ENCODE data around the gene HMGXB4.
A peak's percentile ranks its signal among the peaks of the same experiment; 100 is the strongest.

HMGXB4 gene

DNA sequence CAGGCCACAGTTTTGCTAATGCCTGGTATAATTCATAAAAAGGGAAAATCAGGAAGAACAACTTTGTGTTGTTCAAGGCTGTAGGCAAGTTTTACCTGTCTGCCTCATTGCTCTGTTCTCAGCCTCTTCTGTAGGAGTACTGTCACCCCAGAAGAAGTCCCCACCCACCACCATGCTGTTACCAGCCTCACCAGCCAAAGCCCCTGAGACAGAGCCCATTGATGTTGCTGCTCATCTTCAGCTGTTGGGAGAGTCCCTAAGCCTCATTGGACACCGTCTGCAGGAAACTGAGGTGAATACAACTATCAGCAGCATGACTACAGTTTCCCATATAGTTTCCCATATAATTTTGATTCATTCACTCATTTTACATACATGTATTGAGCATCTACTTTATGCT is 30.8 kb downstream of the HMGXB4 start:
- Histone ChIP-seq H3K9ac (ENCODE audit: insufficient read length, low read depth) (no peak overlapping the region), H3K4me3 (ENCODE audit: insufficient read length, low read depth) (no peak overlapping the region), H3K36me3 (ENCODE audit: insufficient read depth, insufficient read length, low read length) (peaks cover 66% of the 10 kb centered on the region), H3K9me3 (ENCODE audit: insufficient read depth, low read length) (no peaks in the 10 kb centered on the region), H3K27me3 (ENCODE audit: insufficient read depth, insufficient read length) (no peaks in the 10 kb centered on the region), H3K4me1 (ENCODE audit: insufficient read depth, insufficient read length) (no peaks in the 10 kb centered on the region)
- TF ChIP-seq ZNF274 (IDR thresholded peaks at IDR 0.05; ENCODE audit: low read depth, low read length) = no peak
- TF ChIP-seq SUZ12 (IDR thresholded peaks at IDR 0.05; ENCODE audit: extremely low read depth, insufficient read depth, insufficient read length) = no peak
- TF ChIP-seq YY1 (IDR thresholded peaks at IDR 0.05; ENCODE audit: insufficient read depth, insufficient read length) = no peak
- no peak for DNase-seq (ENCODE audit: low read depth, low spot score)

DNA sequence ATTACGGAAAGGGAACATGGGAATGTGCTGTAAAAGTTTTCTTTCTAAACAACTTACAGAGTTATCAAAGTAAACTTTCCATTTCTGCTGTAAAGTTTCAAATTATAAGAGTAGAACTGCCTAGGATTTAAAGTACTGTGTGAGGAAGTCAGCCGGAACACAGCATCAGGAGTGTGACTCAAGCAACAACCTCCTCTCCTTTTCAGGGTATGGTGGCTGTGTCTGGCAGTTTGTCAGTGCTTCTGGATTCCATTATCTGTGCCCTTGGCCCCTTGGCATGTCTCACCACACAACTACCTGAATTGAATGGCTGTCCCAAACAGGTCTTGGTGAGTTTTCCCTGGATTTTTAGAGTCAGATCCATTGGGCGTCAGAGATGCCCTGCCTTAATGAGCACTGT is 35.5 kb downstream of the HMGXB4 start:
- Histone ChIP-seq H3K4me3 (ENCODE audit: insufficient read length, low read depth) (no peak overlapping the region), H3K4me1 (ENCODE audit: insufficient read depth, insufficient read length) (no peaks in the 10 kb centered on the region), H3K27me3 (ENCODE audit: insufficient read depth, insufficient read length) (no peaks in the 10 kb centered on the region), H3K36me3 (ENCODE audit: insufficient read depth, insufficient read length, low read length) (peaks cover 63% of the 10 kb centered on the region), H3K9me3 (ENCODE audit: insufficient read depth, low read length) (no peaks in the 10 kb centered on the region), H3K9ac (ENCODE audit: insufficient read length, low read depth) (no peak overlapping the region)
- no peak for DNase-seq (ENCODE audit: low read depth, low spot score)
- TF ChIP-seq YY1 (IDR thresholded peaks at IDR 0.05; ENCODE audit: insufficient read depth, insufficient read length) (no peak), ZNF274 (IDR thresholded peaks at IDR 0.05; ENCODE audit: low read depth, low read length) (no peak), SUZ12 (IDR thresholded peaks at IDR 0.05; ENCODE audit: extremely low read depth, insufficient read depth, insufficient read length) (no peak)

DNA sequence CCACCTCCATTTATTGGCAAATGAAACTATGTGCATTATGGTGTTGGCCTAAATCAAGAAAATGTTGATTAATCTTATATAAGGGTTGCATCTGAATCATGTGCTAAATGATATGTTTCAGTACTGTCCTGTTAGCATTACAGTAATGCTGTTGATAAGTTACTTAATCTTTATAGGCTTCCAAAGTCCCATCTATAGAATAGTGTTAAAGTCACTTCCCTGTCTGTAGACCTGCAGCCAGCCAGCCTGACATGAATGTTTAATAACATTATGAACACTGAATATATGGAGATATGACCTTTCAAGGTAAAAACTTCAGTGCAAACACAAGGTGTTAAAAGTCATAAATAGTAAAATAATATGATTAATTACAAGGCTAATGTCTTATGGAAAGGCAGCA is 38.8 kb downstream of the HMGXB4 start:
- Histone ChIP-seq H3K9ac (ENCODE audit: insufficient read length, low read depth) (no peak overlapping the region), H3K9me3 (ENCODE audit: insufficient read depth, low read length) (no peaks in the 10 kb centered on the region), H3K36me3 (ENCODE audit: insufficient read depth, insufficient read length, low read length) (peaks cover 43% of the 10 kb centered on the region), H3K27me3 (ENCODE audit: insufficient read depth, insufficient read length) (no peaks in the 10 kb centered on the region), H3K4me1 (ENCODE audit: insufficient read depth, insufficient read length) (no peaks in the 10 kb centered on the region), H3K4me3 (ENCODE audit: insufficient read length, low read depth) (no peak overlapping the region)
- TF ChIP-seq YY1 (IDR thresholded peaks at IDR 0.05; ENCODE audit: insufficient read depth, insufficient read length) = no peak
- no peak for TF ChIP-seq SUZ12 (IDR thresholded peaks at IDR 0.05; ENCODE audit: extremely low read depth, insufficient read depth, insufficient read length)
- TF ChIP-seq ZNF274 (IDR thresholded peaks at IDR 0.05; ENCODE audit: low read depth, low read length) = no peak
- no peak for DNase-seq (ENCODE audit: low read depth, low spot score)

- Histone ChIP-seq H3K9ac (ENCODE audit: insufficient read length, low read depth) (peak overlapping the region; percentile 29), H3K36me3 (ENCODE audit: insufficient read depth, insufficient read length, low read length) (peaks cover 18% of the 10 kb centered on the region), H3K4me3 (ENCODE audit: insufficient read length, low read depth) (no peak overlapping the region), H3K4me1 (ENCODE audit: insufficient read depth, insufficient read length) (no peaks in the 10 kb centered on the region), H3K9me3 (ENCODE audit: insufficient read depth, low read length) (no peaks in the 10 kb centered on the region), H3K27me3 (ENCODE audit: insufficient read depth, insufficient read length) (no peaks in the 10 kb centered on the region)
- TF ChIP-seq ZNF274 (IDR thresholded peaks at IDR 0.05; ENCODE audit: low read depth, low read length) = no peak
- DNase-seq (ENCODE audit: low read depth, low spot score) = no peak
Measured at GRCh38 chr22:35299217-35299672, 42.0 kb downstream of the HMGXB4 start.

DNA sequence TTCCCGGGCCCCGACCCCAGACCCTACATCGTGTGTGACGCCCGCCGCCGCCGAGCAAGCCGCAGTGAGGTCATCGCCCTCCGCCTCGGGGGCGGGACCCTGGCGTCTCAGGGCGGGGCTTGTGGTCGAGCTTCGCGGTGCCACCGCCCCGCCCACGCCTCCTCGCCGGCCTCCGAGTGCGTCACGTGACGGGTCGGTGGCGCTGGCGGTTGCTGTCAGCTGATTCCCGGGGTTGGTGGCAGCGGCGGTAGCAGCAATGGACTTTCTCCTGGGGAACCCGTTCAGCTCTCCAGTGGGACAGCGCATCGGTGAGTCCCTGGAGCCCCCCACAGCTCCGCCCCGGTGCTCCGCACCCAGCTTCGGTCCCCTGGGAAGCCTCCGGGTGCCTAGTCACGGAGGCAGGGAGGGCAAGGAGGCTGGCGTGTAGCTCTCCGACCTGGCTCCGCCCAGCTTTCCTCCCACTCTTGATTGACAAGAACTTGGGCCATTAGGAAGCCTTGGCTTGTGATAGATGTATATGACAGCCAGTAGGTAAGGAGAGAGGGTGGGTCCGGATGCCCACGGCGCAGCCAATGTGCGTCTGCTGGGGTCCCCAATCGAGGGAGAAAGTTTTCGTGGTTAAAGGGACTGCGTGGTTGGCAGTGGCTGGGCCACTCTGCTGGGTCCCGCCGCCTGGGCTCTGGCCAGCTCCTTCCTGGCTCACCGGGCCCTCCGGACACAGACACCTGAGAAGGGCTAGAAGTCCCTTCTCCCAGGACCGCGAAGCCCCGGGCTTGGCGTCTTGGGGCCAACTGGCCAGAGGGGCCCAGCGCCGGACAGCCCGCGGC is 42.6 kb downstream of the HMGXB4 start, which contains the start of gene TOM1:
TOM1 (plus strand) TSS at position 222 of the 827 bp plus-strand sequence; CDS start at position 257, 35 bp downstream.
- DNase-seq (ENCODE audit: low read depth, low spot score) = peak; percentile 91
- H3K9ac ChIP-seq (ENCODE audit: insufficient read length, low read depth) = peak within 1 kb of the TSS; percentile 85
- H3K9me3 ChIP-seq (ENCODE audit: insufficient read depth, low read length) = no peaks in the 10 kb centered on the region
- TF ChIP-seq YY1 (IDR thresholded peaks at IDR 0.05; ENCODE audit: insufficient read depth, insufficient read length) (no peak), ZNF274 (IDR thresholded peaks at IDR 0.05; ENCODE audit: low read depth, low read length) (no peak), SUZ12 (IDR thresholded peaks at IDR 0.05; ENCODE audit: extremely low read depth, insufficient read depth, insufficient read length) (no peak)
- peak within 1 kb of the TSS; percentile 79 for H3K4me3 ChIP-seq (ENCODE audit: insufficient read length, low read depth)
- H3K4me1 ChIP-seq (ENCODE audit: insufficient read depth, insufficient read length) = no peaks in the 10 kb centered on the region
- no peaks in the 10 kb centered on the region for H3K27me3 ChIP-seq (ENCODE audit: insufficient read depth, insufficient read length)
- H3K36me3 ChIP-seq (ENCODE audit: insufficient read depth, insufficient read length, low read length) = peaks cover 13% of the 10 kb centered on the region

- peaks cover 8% of the 10 kb centered on the region for H3K36me3 ChIP-seq (ENCODE audit: insufficient read depth, insufficient read length, low read length)
- H3K4me1 ChIP-seq (ENCODE audit: insufficient read depth, insufficient read length) = no peaks in the 10 kb centered on the region
- no peak for TF ChIP-seq ZNF274 (IDR thresholded peaks at IDR 0.05; ENCODE audit: low read depth, low read length)
- no peak for TF ChIP-seq SUZ12 (IDR thresholded peaks at IDR 0.05; ENCODE audit: extremely low read depth, insufficient read depth, insufficient read length)
- no peak for TF ChIP-seq YY1 (IDR thresholded peaks at IDR 0.05; ENCODE audit: insufficient read depth, insufficient read length)
- H3K9ac ChIP-seq (ENCODE audit: insufficient read length, low read depth) = peak overlapping the region; percentile 42
- H3K9me3 ChIP-seq (ENCODE audit: insufficient read depth, low read length) = no peaks in the 10 kb centered on the region
- H3K4me3 ChIP-seq (ENCODE audit: insufficient read length, low read depth) = no peak overlapping the region
- no peaks in the 10 kb centered on the region for H3K27me3 ChIP-seq (ENCODE audit: insufficient read depth, insufficient read length)
- no peak for DNase-seq (ENCODE audit: low read depth, low spot score)
Measured at GRCh38 chr22:35301372-35301874, 44.1 kb downstream of the HMGXB4 start.

DNA sequence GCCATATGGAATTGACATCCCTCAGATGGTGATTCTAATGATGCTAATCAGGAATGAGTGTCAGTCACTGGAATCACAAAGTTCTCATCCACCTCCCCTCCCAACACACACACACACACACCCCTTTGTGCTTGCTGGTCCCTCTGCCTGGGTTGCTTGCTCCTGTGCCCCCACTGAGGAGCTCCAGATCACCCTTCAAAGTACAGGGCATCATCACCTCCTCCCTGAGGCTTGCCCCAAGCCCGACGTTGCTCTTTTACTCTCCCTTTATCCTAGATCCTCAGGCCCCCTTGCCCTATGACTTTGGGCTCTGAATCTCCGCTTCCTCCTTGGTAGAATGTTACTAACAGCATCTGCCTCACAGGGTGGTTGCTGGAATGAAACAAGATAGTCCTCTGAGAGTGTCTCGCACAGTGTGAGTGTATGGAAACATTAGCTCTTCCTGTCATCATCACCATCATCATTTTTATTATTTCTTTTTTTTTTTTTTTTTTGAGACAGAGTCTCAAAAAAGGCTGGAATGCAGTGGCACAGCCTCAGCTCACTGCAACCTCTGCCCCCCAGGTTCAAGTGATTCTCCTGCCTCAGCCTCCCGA is 45.8 kb downstream of the HMGXB4 start:
- Histone ChIP-seq H3K9ac (ENCODE audit: insufficient read length, low read depth) (no peak overlapping the region), H3K36me3 (ENCODE audit: insufficient read depth, insufficient read length, low read length) (peaks cover 2% of the 10 kb centered on the region), H3K4me3 (ENCODE audit: insufficient read length, low read depth) (no peak overlapping the region), H3K27me3 (ENCODE audit: insufficient read depth, insufficient read length) (no peaks in the 10 kb centered on the region), H3K4me1 (ENCODE audit: insufficient read depth, insufficient read length) (no peaks in the 10 kb centered on the region), H3K9me3 (ENCODE audit: insufficient read depth, low read length) (no peaks in the 10 kb centered on the region)
- TF ChIP-seq ZNF274 (IDR thresholded peaks at IDR 0.05; ENCODE audit: low read depth, low read length) (no peak), SUZ12 (IDR thresholded peaks at IDR 0.05; ENCODE audit: extremely low read depth, insufficient read depth, insufficient read length) (no peak), YY1 (IDR thresholded peaks at IDR 0.05; ENCODE audit: insufficient read depth, insufficient read length) (no peak)
- no peak for DNase-seq (ENCODE audit: low read depth, low spot score)
